IMR-90 (cell line): ENCODE data around the gene FRG1. TPM values are rescaled to one million over a fixed set of nuclear protein-coding genes. Genes with fewer than 3 reads are reported as not detected.

Experiments
- ATAC-seq: fragments of 200-7000 bp; cut with Tn5 transposase; 2 replicates; pipeline ENCODE4 v1.9.1; 2020; ENCODE audit warnings: low read depth, mild to moderate bottlenecking, moderate library complexity
- BruUV-seq: library from RNA; stranded (reverse); fragments of 400-500 nt; replicated peaks from 2 replicates; lab custom pipeline; 2021; lab: Mats Ljungman, UMichigan
- CTCF ChIA-PET: fragments of 300-600 bp; formaldehyde crosslinking; extraction: SDS; loops from one replicate; lab custom pipeline; 2021; ENCODE audit warnings: antibody characterized with exemption; lab: Yijun Ruan, JAX
- POLR2A ChIA-PET: fragments of 300-600 bp; sonication (Branson Sonifier 250); formaldehyde crosslinking; loops from one replicate; lab custom pipeline; 2022; ENCODE audit warnings: antibody characterized with exemption; ENCODE audit not compliant: unreplicated experiment; lab: Charles Lee
- DNase-seq: peaks from one replicate; pipeline ENCODE4 v3.0.0; 2013
- H2AFZ ChIP-seq: replicated peaks from 2 replicates; pipeline ENCODE3; 2013; ENCODE audit warnings: low read length, mild to moderate bottlenecking; ENCODE audit not compliant: poor library complexity
- H2AK5ac ChIP-seq: 2 replicates; pipeline ENCODE4 v1.6.1; 2013; ENCODE audit warnings: low read depth, low read length, inconsistent platforms
- H2AK9ac ChIP-seq: replicated peaks from 2 replicates; pipeline ENCODE3; 2013; ENCODE audit warnings: mild to moderate bottlenecking, low read depth, low read length, moderate library complexity; ENCODE audit not compliant: poor library complexity
- H2BK120ac ChIP-seq: 2 replicates; pipeline ENCODE4 v1.6.1; 2013; ENCODE audit warnings: low read depth, low read length, inconsistent platforms
- H2BK15ac ChIP-seq: 3 replicates; pipeline ENCODE4 v1.6.1; 2013; ENCODE audit warnings: low read depth, low read length, inconsistent platforms
- H2BK20ac ChIP-seq: 2 replicates; pipeline ENCODE4 v1.6.1; 2013; ENCODE audit warnings: low read depth, mild to moderate bottlenecking, inconsistent platforms, low read length, moderate library complexity
- H2BK5ac ChIP-seq: 2 replicates; pipeline ENCODE4 v1.6.1; 2013; ENCODE audit warnings: mild to moderate bottlenecking, low read depth, low read length, inconsistent platforms; ENCODE audit not compliant: poor library complexity, severe bottlenecking
- H3K14ac ChIP-seq: replicated peaks from 2 replicates; pipeline ENCODE4 v1.6.1; 2013; ENCODE audit warnings: low read depth, low read length, inconsistent platforms
- H3K18ac ChIP-seq: 2 replicates; pipeline ENCODE4 v1.6.1; 2013; ENCODE audit warnings: low read depth, low read length, control low read depth
- H3K23ac ChIP-seq: 2 replicates; pipeline ENCODE4 v1.6.1; 2013; ENCODE audit warnings: low read depth, low read length, inconsistent platforms
- H3K27ac ChIP-seq: 2 replicates; pipeline ENCODE4 v1.5.1; 2013; ENCODE audit warnings: mild to moderate bottlenecking, control low read depth, low read length; ENCODE audit not compliant: insufficient read depth
- H3K27me3 ChIP-seq: 2 replicates; pipeline ENCODE4 v1.6.1; 2013; ENCODE audit warnings: low read length; ENCODE audit not compliant: control insufficient read depth, insufficient read depth
- H3K36me3 ChIP-seq: 2 replicates; pipeline ENCODE4 v1.6.1; 2013; ENCODE audit warnings: low read length, mixed read lengths; ENCODE audit not compliant: control insufficient read depth, insufficient read depth
- H3K4ac ChIP-seq: 2 replicates; pipeline ENCODE4 v1.6.1; 2013; ENCODE audit warnings: low read depth, low read length, inconsistent platforms
- H3K4me1 ChIP-seq: 2 replicates; pipeline ENCODE4 v1.6.1; 2013; ENCODE audit warnings: low read length, mixed read lengths; ENCODE audit not compliant: control insufficient read depth, insufficient read depth
- H3K4me2 ChIP-seq: 2 replicates; pipeline ENCODE4 v1.6.1; 2013; ENCODE audit warnings: low read depth, mild to moderate bottlenecking, control low read depth, low read length, moderate library complexity
- H3K4me3 ChIP-seq: 2 replicates; pipeline ENCODE4 v1.5.1; 2013; ENCODE audit warnings: low read depth, mild to moderate bottlenecking, control low read depth, low read length, moderate library complexity; ENCODE audit not compliant: insufficient read depth
- H3K56ac ChIP-seq: 2 replicates; pipeline ENCODE4 v1.6.1; 2013; ENCODE audit warnings: low read length, inconsistent platforms; ENCODE audit not compliant: insufficient read depth; ENCODE audit errors: extremely low read depth
- H3K79me1 ChIP-seq, 2 experiments: 2 replicates each; pipeline ENCODE4 v1.6.1; 2013; ENCODE audit warnings: low read length in 2 of 2, inconsistent platforms in 1 of 2, low read depth in 1 of 2
- H3K9ac ChIP-seq: 2 replicates; pipeline ENCODE4 v1.6.1; 2013; ENCODE audit warnings: low read depth, low read length, control low read depth
- H3K9me1 ChIP-seq: 2 replicates; pipeline ENCODE4 v1.6.1; 2013; ENCODE audit warnings: low read length, inconsistent platforms; ENCODE audit not compliant: insufficient read depth
- H3K9me3 ChIP-seq: 2 replicates; pipeline ENCODE4 v1.6.1; 2013; ENCODE audit warnings: low read length; ENCODE audit not compliant: control insufficient read depth, insufficient read depth
- H4K20me1 ChIP-seq: 2 replicates; pipeline ENCODE4 v1.6.1; 2013; ENCODE audit warnings: low read length, inconsistent platforms; ENCODE audit not compliant: insufficient read depth
- H4K5ac ChIP-seq: 2 replicates; pipeline ENCODE4 v1.6.1; 2013; ENCODE audit warnings: mild to moderate bottlenecking, low read depth, low read length, control low read depth
- H4K8ac ChIP-seq, 2 experiments: 2 replicates each; pipeline ENCODE4 v1.6.1; 2013; ENCODE audit warnings: low read depth in 2 of 2, low read length in 2 of 2, control low read depth in 1 of 2, inconsistent platforms in 1 of 2
- H4K91ac ChIP-seq: 2 replicates; pipeline ENCODE4 v1.6.1; 2013; ENCODE audit warnings: low read depth, low read length, inconsistent platforms; ENCODE audit not compliant: insufficient read depth
- BHLHE40 ChIP-seq: fragments of 150-350 bp; IDR thresholded peaks from 2 replicates; pipeline ENCODE4 v1.6.1; 2016; ENCODE audit warnings: mild to moderate bottlenecking, low read depth, low read length
- CEBPB ChIP-seq: IDR thresholded peaks from 2 replicates; pipeline ENCODE4 v1.6.1; 2012; ENCODE audit warnings: low read depth, low read length, improper control_type of control experiment
- CHD1 ChIP-seq: IDR thresholded peaks from 2 replicates; pipeline ENCODE4 v1.6.1; 2012; ENCODE audit warnings: low read depth, low read length, improper control_type of control experiment
- CTCF ChIP-seq: conservative IDR thresholded peaks from 2 replicates; pipeline ENCODE4 v1.5.1; 2012; ENCODE audit warnings: mild to moderate bottlenecking, low read depth, low read length, improper control_type of control experiment
- FOS ChIP-seq: fragments of 150-350 bp; IDR thresholded peaks from 2 replicates; pipeline ENCODE4 v1.6.1; 2016; ENCODE audit warnings: low read depth, low read length
- MAFK ChIP-seq: IDR thresholded peaks from 2 replicates; pipeline ENCODE4 v1.6.1; 2012; ENCODE audit warnings: low read depth, low read length, improper control_type of control experiment
- MAZ ChIP-seq: IDR thresholded peaks from 2 replicates; pipeline ENCODE4 v1.6.1; 2012; ENCODE audit warnings: low read depth, mild to moderate bottlenecking, low read length, improper control_type of control experiment, moderate library complexity, borderline replicate concordance
- MXI1 ChIP-seq: IDR thresholded peaks from 2 replicates; pipeline ENCODE4 v1.6.1; 2012; ENCODE audit warnings: low read depth, mild to moderate bottlenecking, low read length, moderate library complexity, borderline replicate concordance
- NFE2L2 ChIP-seq: fragments of 150-350 bp; IDR thresholded peaks from 2 replicates; pipeline ENCODE4 v1.6.1; 2016; ENCODE audit warnings: low read depth, mild to moderate bottlenecking, low read length
- POLR2A ChIP-seq: IDR thresholded peaks from 2 replicates; pipeline ENCODE4 v1.6.1; 2012; ENCODE audit warnings: mild to moderate bottlenecking, low read depth, low read length
- RCOR1 ChIP-seq: IDR thresholded peaks from 2 replicates; pipeline ENCODE4 v1.6.1; 2012; ENCODE audit warnings: mild to moderate bottlenecking, low read length, improper control_type of control experiment; ENCODE audit not compliant: insufficient replicate concordance
- RFX5 ChIP-seq: IDR thresholded peaks from 2 replicates; pipeline ENCODE4 v1.8.0; 2012; ENCODE audit warnings: low read depth, mild to moderate bottlenecking, low read length, moderate library complexity
- SMC3 ChIP-seq: fragments of 150-350 bp; IDR thresholded peaks from 2 replicates; pipeline ENCODE4 v1.6.1; 2016; ENCODE audit warnings: low read depth, mild to moderate bottlenecking, antibody characterized with exemption, low read length, moderate library complexity
- WGBS, 2 experiments: methylation state at CpG; one replicate each; pipeline versions ENCODE4 v1.1.5 to v1.1.7; 2013; ENCODE audit warnings: missing lambda C conversion rate in 2 of 2; ENCODE audit not compliant: insufficient read length in 1 of 2; ENCODE audit errors: extremely low coverage in 2 of 2; 5-methylcytosine and 5-hydroxymethylcytosine counted together
- dilution Hi-C: fragments of 300-500 bp; cut with HindIII; formaldehyde crosslinking; loops from one replicate; pipeline ENCODE4 v1.14.3; 2018; ENCODE audit warnings: low sequenced_read_pairs; ENCODE audit not compliant: unreplicated experiment
- in situ Hi-C: fragments of 300-500 bp; cut with MboI; formaldehyde crosslinking; loops from 3 replicates; pipeline ENCODE4 v1.14.3; 2019; ENCODE audit warnings: low sequenced_read_pairs, inconsistent platforms, mixed read lengths
- intact Hi-C: fragments of 100-400 bp; cut with micrococcal nuclease; formaldehyde crosslinking; loops from 2 replicates; pipeline ENCODE4 v1.10.0; 2022
- polyA plus RNA-seq, 3 experiments: library from polyadenylated mRNA; depleted of rRNA; stranded (reverse); fragments of >200 nt; gene quantifications; 2 replicates each; pipeline ENCODE4 v1.2.3, GENCODE V29; 2012; ENCODE audit warnings: low replicate concordance in 1 of 3
- total RNA-seq: library from RNA; depleted of rRNA; stranded (reverse); fragments of >200 nt; gene quantifications from 2 replicates; pipeline ENCODE4 v1.2.3, GENCODE V29; 2012
- TF ChIP-seq, protein P1 (sequence below): fragments of 150-350 bp; IDR thresholded peaks from 2 replicates; pipeline ENCODE4 v1.6.1; 2017; ENCODE audit warnings: mild to moderate bottlenecking, antibody characterized with exemption, low read length, low read depth

The FRG1 gene
- total and polyA plus RNA-seq, 2 of the 4 experiments (the other 2 are of a cell fraction), result 13.4 to 16.2 TPM

GRCh38 chr4:189917161-189917891 lies 23.3 kb upstream of the FRG1 start:
- intact Hi-C loops (no loop called here), dilution Hi-C loops (no loop called here), in situ Hi-C loops (no loop called here)
- Histone ChIP-seq H2BK20ac (no peak overlapping the region), H3K79me1 (no peaks in the 10 kb centered on the region), H2AFZ (no peak overlapping the region), H2BK120ac (no peak overlapping the region), H4K8ac (no peak overlapping the region), H3K4me2 (no peak overlapping the region), H3K56ac (no peak overlapping the region), H3K4me1 (no peaks in the 10 kb centered on the region), H4K91ac (no peak overlapping the region), H3K9ac (no peak overlapping the region), H2AK5ac (no peak overlapping the region), H2BK15ac (no peak overlapping the region), H4K20me1 (no peaks in the 10 kb centered on the region), H4K5ac (no peak overlapping the region), H3K27ac (no peak overlapping the region), H3K36me3 (no peaks in the 10 kb centered on the region), H3K9me1 (no peaks in the 10 kb centered on the region), H2BK5ac (no peak overlapping the region), H3K27me3 (no peaks in the 10 kb centered on the region), H3K9me3 (no peaks in the 10 kb centered on the region; the same call in 1 of the 2 replicates), H3K18ac (no peak overlapping the region), H3K23ac (no peak overlapping the region), H3K4ac (no peak overlapping the region), H3K4me3 (no peak overlapping the region), H2AK9ac (no peak overlapping the region), H3K14ac (no peak overlapping the region)
- ATAC-seq (no peak), DNase-seq (no peak)
- no TSS peak for BruUV-seq
- TF ChIP-seq RCOR1, result no peak
- no peak for TF ChIP-seq CTCF
- TF ChIP-seq POLR2A, result no peak
- TF ChIP-seq RFX5, result no peak
- no peak for TF ChIP-seq MXI1
- TF ChIP-seq, protein P1, sequence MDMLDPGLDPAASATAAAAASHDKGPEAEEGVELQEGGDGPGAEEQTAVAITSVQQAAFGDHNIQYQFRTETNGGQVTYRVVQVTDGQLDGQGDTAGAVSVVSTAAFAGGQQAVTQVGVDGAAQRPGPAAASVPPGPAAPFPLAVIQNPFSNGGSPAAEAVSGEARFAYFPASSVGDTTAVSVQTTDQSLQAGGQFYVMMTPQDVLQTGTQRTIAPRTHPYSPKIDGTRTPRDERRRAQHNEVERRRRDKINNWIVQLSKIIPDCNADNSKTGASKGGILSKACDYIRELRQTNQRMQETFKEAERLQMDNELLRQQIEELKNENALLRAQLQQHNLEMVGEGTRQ, result no peak
- TF ChIP-seq MAZ, result no peak
- TF ChIP-seq CEBPB, result no peak
- no peak for TF ChIP-seq SMC3
- TF ChIP-seq BHLHE40, result no peak
- TF ChIP-seq CHD1, result no peak
- TF ChIP-seq NFE2L2, result no peak
- TF ChIP-seq MAFK, result no peak
- no peak for TF ChIP-seq FOS
- ChIA-PET CTCF (no interaction called here), POLR2A (no interaction called here)
- 70% methylated on average over 5 of the region's 23 CpGs; no CpG with 5 or more reads in 1 of the 2 experiments for WGBS, 2 experiments
